Measurements from ENCODE around the gene LHX3.
"Not testable (repeated sequence)": the region's sequence is repeated elsewhere in the genome, so short reads cannot be mapped to it uniquely, and the experiment has no call there.

LHX3 gene

DNA sequence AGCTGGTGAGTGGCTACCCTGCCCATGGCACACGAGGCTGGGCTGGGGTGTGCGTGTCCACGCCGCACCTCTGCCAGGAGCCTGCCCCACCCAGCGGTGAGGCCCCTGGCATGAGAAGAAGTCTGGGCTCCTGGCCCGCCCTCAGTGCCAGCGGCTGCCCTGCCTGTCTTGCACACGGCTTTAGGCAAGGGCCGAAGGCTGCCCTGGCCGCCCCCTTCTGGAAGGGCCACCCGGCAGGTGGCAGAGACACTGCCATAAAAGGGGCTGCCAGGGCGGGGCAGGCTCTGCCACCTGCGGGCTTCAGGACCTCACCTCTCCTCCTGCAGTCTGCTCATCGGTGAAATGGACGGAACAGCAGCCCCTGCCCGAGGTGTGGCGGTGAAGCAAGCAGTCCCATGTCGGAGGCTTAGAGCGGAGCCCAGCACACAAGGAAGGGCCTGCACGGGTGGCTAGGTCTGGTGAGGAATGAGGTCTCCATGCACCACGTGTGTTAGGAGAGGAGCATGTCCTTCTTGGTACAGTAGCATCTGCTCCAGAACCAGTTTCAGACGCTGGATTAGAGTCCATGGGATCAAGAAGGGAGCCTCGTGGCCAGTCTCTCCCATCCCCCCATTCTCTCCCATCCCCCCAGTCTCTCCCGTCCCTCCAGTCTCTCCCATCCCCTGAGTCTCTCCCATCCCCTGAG is 51.4 kb downstream of the LHX3 start:
- no peak for DNase-seq (ENCODE audit: low spot score)

DNA sequence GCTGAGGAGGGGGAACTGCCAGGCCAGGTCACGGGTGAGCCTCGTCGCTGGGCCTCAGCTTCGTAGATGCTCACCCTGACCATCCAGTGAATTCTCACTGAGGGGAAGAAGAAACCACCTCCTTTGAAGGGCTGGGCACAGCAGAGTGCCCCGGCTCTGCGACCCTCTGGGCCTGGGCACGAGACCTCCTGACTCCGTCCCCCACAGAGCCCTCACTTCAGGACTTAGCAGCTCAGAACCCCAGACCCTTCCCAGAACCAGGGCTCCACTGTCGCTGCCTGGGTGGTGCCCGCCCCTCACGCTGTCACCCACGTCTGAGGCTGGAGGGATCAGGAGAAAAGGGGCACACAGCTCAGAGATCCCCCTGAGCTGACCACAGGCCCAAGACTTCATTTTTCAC is 52.0 kb downstream of the LHX3 start:
- DNase-seq (ENCODE audit: low spot score) = no peak

DNA sequence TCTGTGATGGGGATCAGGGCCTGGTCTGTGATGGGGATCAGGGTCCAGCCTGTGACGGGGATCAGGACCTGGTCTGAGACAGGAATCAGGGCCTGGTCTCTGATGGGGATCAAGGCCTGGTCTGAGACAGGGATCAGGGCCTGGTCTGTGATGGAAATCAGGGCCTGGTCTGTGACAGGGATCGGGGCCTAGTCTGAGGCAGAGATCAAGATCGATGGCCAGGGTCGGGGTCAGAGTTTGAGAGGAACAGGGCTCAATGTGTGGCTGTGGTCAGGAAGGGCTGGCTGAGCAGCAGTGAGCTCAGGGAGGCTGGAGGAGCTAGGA is 52.4 kb downstream of the LHX3 start:
- no peak for DNase-seq (ENCODE audit: low spot score)

DNA sequence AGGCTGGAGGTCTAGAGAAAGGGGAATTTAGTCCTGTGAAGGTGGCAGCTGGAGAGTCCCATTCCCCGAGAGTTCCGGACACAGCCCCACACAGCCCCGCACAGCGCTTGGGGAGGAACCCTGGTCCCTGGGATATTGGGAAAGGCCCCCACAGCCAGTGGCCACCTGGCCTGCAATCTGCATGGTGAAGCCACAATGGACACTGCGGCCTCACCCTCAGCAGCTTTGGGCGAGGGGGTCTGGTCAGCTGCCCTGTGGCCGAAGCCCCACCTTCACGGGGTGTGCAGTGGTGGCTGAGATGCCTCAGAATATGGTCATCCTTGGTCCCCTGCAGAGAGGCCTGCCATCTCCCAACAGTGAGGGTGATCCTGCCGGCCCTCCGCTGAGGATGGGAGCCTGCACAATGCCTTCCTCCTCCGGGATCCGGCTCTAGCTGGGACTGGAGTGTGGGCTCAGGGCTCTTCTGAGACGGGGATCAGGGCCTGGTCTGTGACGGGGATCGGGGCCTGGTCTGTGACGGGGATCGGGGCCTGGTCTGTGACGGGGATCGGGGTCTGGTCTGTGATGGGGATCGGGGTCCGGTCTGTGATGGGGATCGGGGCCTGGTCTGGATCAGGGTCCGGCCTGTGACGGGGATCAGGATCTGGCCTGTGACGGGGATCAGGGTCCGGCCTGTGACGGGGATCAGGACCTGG is 52.9 kb downstream of the LHX3 start:
- no peak for DNase-seq (ENCODE audit: low spot score)

DNA sequence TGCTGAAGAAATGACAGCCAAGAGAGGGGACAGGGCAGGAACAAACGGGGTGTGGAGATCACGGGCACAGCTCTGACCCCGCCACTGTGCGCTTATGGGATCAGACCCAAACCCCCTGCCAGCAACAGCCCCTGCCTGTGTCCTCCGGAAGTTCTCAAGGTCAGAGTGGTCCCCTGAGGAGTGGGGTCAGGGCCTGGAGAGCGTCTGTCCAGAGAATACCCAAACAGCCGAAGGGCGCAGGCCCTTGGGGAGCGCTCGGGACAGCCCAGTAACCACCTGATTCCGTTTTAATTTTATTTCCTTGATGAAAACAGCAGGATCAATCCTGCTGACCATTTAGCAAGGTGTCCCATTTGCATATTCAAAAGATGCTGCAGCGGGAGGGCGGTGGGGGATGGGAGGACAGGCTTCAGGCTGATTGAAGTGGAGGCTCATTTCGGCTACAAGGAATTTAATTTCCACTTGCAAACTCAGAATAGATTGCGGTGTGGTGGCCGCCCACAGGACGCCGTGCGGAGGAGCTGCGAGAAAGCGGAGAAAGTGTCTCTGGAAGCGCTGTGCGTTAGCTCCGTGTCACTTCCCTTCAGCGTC is 53.6 kb downstream of the LHX3 start:
- DNase-seq (ENCODE audit: low spot score) = no peak

- not testable (repeated sequence) for DNase-seq (ENCODE audit: low spot score)
Observed at GRCh38 chr9:136150664-136151213, 54.2 kb downstream of the LHX3 start.

DNA sequence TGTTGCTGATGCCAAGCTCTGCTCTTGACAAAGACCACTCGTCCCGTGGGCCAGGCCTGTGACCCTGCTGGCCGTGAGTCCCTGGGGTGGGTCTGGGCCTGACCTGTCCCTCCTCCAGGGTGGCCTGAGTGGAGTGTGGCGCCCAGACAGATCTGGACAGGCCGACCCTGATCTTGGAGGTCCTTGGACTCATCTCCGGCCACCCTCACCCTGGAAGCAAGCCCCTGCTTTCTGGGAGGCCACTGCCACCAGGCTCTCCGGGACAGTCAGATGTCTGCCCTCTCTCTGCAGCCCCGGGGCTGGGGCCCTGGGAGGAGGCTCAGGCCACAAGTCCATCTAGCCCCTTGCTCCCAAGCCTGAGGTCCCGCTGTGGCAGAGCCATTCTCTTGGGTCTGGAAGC is 55.1 kb downstream of the LHX3 start:
- DNase-seq (ENCODE audit: low spot score) = no peak

DNA sequence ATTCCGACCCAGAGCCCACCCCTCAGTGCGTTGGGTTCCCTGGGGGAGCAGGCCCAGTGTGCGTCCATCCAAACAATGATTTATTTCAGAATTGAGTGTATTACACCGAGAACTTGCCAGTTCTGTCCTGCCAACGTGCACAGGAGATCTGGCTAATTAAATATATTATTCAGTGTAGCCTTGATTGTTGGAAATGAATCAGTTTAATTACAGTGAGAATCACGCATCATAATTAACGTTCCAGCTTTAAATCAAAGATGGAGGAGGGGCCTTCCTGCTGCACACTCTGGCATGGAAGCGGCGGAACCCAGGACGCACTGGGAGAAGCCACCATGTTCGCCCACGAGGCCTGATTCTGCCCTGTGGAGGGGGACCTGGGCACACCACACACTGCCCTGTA is 55.6 kb downstream of the LHX3 start:
- DNase-seq (ENCODE audit: low spot score) = no peak

- DNase-seq (ENCODE audit: low spot score) = no peak
Observed at GRCh38 chr9:136148766-136149165, 56.2 kb downstream of the LHX3 start.

- no peak for DNase-seq (ENCODE audit: low spot score)
Observed at GRCh38 chr9:136147890-136148714, 56.8 kb downstream of the LHX3 start.

DNA sequence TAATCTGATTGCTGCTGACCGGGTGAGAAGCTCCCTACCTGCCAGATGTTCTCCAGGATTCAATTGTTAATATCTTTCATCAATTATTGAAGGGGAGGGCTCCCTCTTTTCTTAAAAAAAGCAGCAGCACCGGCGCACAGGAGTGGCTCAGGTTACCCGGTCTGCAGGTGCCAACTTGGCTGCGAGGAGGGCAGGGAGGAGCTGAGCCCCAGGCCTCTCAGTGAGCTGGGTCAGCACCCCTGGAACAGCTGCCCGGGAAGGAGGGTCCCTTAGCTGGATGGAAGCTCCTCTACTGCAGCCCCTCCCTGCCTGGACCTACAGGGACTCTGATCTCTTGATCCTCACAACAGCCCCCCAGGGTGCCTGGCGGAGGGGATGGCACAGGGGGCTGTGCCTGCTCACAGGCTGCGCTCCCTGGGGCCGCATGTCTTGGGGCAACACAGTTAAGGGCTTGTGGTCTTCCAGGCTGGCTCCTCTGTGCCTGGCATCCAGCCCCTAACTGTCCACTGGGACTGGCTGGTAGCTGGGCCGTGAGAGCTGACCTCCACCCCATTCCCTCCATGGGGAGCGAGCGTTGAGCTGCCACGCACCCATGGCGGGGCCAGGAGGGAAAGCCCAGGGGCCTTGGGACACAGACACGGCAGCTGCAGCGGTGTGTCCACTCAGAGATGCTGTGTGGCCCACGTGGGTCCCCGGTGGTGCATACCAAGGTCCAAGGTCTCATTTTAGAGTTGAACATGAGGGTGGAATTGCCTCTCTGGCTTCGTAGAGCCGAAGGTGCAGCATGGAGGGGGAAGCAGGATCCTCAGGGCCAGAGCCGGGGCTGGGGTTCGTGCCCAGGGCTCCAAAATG is 57.7 kb downstream of the LHX3 start:
- DNase-seq (ENCODE audit: low spot score) = no peak

Data from ecto neural progenitor cell (in vitro differentiated cells).